Skeletal muscle satellite cell (primary cell): ENCODE measurements around the gene CWC22.

Source experiments
- H3K27me3 ChIP-seq: 2 replicates; pipeline ENCODE4 v1.7.0; 2013; ENCODE audit warnings: low read length; ENCODE audit not compliant: control insufficient read depth, insufficient read depth
- H3K36me3 ChIP-seq: 2 replicates; pipeline ENCODE4 v1.7.0; 2013; ENCODE audit warnings: mild to moderate bottlenecking, control low read depth, low read length; ENCODE audit not compliant: insufficient read depth
- H3K4me1 ChIP-seq: 2 replicates; pipeline ENCODE4 v1.7.0; 2013; ENCODE audit warnings: low read length; ENCODE audit not compliant: control insufficient read depth, insufficient read depth
- H3K4me2 ChIP-seq: 2 replicates; pipeline ENCODE4 v1.7.0; 2013; ENCODE audit warnings: mild to moderate bottlenecking, low read length
- H3K4me3 ChIP-seq: 2 replicates; pipeline ENCODE4 v1.7.0; 2013; ENCODE audit warnings: low read length
- H3K9ac ChIP-seq: 2 replicates; pipeline ENCODE4 v1.7.0; 2013; ENCODE audit warnings: mild to moderate bottlenecking, low read depth, low read length, moderate library complexity
- H3K9me3 ChIP-seq: replicated peaks from 2 replicates; pipeline ENCODE4 v1.7.0; 2013; ENCODE audit warnings: mild to moderate bottlenecking, control low read depth, low read length

CWC22 gene

GRCh38 chr2:180002198-180002770 lies 4.8 kb downstream of the CWC22 start:
- no peaks in the 10 kb centered on the region for H3K36me3 ChIP-seq
- no peaks in the 10 kb centered on the region for H3K27me3 ChIP-seq
- no peak overlapping the region for H3K4me2 ChIP-seq
- H3K9ac ChIP-seq, result no peak overlapping the region
- no peak overlapping the region for H3K4me3 ChIP-seq
- no peaks in the 10 kb centered on the region for H3K9me3 ChIP-seq
- peaks cover 12% of the 10 kb centered on the region for H3K4me1 ChIP-seq

GRCh38 chr2:180001726-180002125 lies 5.4 kb downstream of the CWC22 start:
- Histone ChIP-seq H3K9ac (no peak overlapping the region), H3K4me3 (no peak overlapping the region), H3K4me2 (no peak overlapping the region), H3K4me1 (peaks cover 12% of the 10 kb centered on the region), H3K9me3 (no peaks in the 10 kb centered on the region), H3K36me3 (no peaks in the 10 kb centered on the region), H3K27me3 (no peaks in the 10 kb centered on the region)

DNA sequence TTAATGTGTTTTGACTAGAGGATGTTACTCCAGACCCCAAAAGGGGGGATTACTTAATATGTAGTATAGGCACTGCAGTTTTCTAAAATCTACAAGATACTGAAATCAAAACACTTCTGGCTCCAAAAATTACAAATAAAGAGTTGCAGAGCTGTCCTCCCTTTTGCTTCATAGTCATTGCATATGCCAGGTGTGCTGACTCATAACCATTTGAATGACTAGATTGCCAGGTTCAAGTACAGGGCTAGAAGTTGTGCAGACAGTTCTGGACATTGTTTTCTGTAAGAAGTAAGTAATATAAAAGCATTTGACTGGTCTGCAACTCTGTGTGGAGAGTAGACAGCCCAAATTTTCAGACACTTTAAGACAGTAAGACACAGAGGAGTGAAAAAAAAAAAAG lies 6.7 kb downstream of the CWC22 start:
- no peaks in the 10 kb centered on the region for H3K36me3 ChIP-seq
- no peak overlapping the region for H3K4me2 ChIP-seq
- H3K4me1 ChIP-seq, result peaks cover 5% of the 10 kb centered on the region

DNA sequence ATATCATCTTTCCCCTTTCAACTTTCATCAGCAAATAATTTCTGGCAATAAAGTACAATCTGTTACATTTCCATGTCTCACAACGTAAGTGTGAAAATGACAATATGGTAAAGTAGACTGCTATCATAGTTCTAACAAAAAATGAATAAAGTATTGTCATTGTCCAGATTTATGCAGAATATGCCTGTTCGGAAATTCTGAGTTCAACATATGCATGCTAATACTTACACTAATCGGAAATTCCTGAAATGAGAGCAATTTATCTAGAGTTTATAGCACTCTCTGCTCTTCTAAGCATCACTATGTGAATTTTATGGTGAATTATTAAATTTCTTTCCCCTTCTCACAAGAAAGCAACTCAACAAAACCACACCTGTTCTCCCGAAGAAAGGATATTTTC lies 8.1 kb downstream of the CWC22 start:
- H3K4me1 ChIP-seq, result no peaks in the 10 kb centered on the region
- no peaks in the 10 kb centered on the region for H3K27me3 ChIP-seq
- no peak overlapping the region for H3K4me2 ChIP-seq
- H3K9ac ChIP-seq, result no peak overlapping the region
- H3K4me3 ChIP-seq, result no peak overlapping the region
- no peaks in the 10 kb centered on the region for H3K36me3 ChIP-seq
- H3K9me3 ChIP-seq, result no peaks in the 10 kb centered on the region

More for the DNA sequence above, 6.7 kb downstream of the CWC22 start:
- Histone ChIP-seq H3K27me3 (no peaks in the 10 kb centered on the region), H3K4me3 (no peak overlapping the region), H3K9ac (no peak overlapping the region), H3K9me3 (no peaks in the 10 kb centered on the region)

DNA sequence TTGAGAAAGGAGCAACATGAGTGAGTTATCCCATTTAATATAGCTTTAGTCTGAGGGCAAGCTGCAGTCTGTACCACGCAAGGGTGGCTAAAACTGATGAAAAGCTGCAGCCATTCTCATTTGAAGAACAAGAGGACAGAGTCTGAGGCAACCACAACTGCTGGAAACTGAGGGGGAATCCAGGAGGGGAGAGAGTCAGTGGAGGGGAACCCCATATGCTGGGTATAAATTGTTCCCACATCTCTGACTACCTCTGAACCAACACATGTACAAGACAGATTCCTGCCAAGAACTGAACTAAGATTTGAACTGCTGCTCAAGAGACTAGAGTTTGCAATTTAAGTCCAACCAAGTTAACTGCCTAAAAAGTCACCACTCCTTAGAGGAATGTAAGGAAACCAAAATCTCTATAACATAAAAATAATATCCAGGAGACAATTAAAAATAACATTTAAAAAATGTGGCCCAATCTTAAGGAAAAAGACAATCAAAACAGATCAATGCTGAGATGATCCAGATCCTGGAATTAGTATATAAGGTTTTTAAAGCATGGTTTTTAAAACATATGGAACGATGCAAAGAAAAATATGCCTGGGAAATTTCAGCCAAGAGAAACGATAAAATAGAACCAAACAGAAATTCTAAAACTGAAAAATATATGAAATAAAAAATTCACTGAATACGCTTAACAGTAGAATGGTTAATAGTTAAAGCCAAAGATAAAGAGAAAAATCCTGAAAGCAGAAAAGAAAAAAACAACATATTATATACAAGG lies 11.2 kb downstream of the CWC22 start:
- Histone ChIP-seq H3K4me2 (no peak overlapping the region), H3K36me3 (peaks cover 13% of the 10 kb centered on the region), H3K4me1 (no peaks in the 10 kb centered on the region), H3K4me3 (no peak overlapping the region), H3K9ac (no peak overlapping the region), H3K27me3 (no peaks in the 10 kb centered on the region), H3K9me3 (no peaks in the 10 kb centered on the region)

- Histone ChIP-seq H3K4me1 (no peaks in the 10 kb centered on the region), H3K4me2 (no peak overlapping the region), H3K9ac (no peak overlapping the region), H3K9me3 (no peaks in the 10 kb centered on the region), H3K36me3 (peaks cover 23% of the 10 kb centered on the region), H3K27me3 (no peaks in the 10 kb centered on the region), H3K4me3 (no peak overlapping the region)
Observed at GRCh38 chr2:179991344-179991743, 15.8 kb downstream of the CWC22 start.

GRCh38 chr2:179990676-179991317 lies 16.3 kb downstream of the CWC22 start:
- Histone ChIP-seq H3K36me3 (peaks cover 28% of the 10 kb centered on the region), H3K9me3 (no peaks in the 10 kb centered on the region), H3K9ac (no peak overlapping the region), H3K4me1 (no peaks in the 10 kb centered on the region), H3K4me3 (no peak overlapping the region), H3K27me3 (no peaks in the 10 kb centered on the region), H3K4me2 (no peak overlapping the region)

GRCh38 chr2:179987916-179988315 lies 19.2 kb downstream of the CWC22 start:
- peaks cover 39% of the 10 kb centered on the region for H3K36me3 ChIP-seq

DNA sequence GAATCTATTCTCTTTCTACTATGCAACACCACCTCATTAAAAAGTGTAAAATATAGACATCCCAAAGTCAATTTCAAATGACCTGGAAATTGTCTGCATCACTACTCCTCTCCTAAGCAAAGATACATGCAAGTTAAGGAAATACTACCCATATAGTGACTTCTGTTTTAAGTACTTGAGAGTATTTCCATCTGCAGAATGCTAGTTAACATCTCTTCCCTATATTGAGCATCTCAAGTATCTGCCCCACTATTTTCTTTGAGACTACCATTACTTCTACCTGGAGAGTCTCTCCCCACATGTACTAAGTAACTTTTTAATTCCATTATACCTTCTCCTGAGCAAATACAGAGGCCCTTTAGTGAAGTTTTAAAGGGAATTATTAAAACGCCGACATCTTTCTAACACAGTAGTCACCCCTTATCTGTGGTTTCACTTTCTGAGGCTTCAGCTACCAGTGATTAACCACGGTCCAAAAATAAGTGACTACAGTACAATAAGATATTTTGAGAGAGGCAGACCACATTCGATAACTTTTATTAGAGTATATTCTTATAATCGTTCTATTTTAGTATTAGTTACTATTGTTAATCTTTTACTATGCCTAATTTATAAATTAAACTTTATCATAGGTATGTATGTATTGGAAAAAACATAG lies 21.8 kb downstream of the CWC22 start:
- Histone ChIP-seq H3K36me3 (peaks cover 33% of the 10 kb centered on the region), H3K4me3 (no peak overlapping the region)

More at GRCh38 chr2:179987916-179988315, 19.2 kb downstream of the CWC22 start:
- H3K4me3 ChIP-seq, result no peak overlapping the region
- H3K9ac ChIP-seq, result no peak overlapping the region
- H3K4me2 ChIP-seq, result no peak overlapping the region
- H3K9me3 ChIP-seq, result no peaks in the 10 kb centered on the region
- no peaks in the 10 kb centered on the region for H3K27me3 ChIP-seq
- H3K4me1 ChIP-seq, result no peaks in the 10 kb centered on the region

GRCh38 chr2:179983250-179983932 lies 23.7 kb downstream of the CWC22 start:
- peaks cover 14% of the 10 kb centered on the region for H3K4me1 ChIP-seq
- H3K9me3 ChIP-seq, result no peaks in the 10 kb centered on the region
- H3K36me3 ChIP-seq, result peaks cover 46% of the 10 kb centered on the region
- H3K9ac ChIP-seq, result no peak overlapping the region
- H3K4me3 ChIP-seq, result no peak overlapping the region
- H3K27me3 ChIP-seq, result no peaks in the 10 kb centered on the region
- no peak overlapping the region for H3K4me2 ChIP-seq

More for the DNA sequence above, 21.8 kb downstream of the CWC22 start:
- H3K27me3 ChIP-seq, result no peaks in the 10 kb centered on the region
- no peaks in the 10 kb centered on the region for H3K9me3 ChIP-seq
- H3K9ac ChIP-seq, result no peak overlapping the region
- no peak overlapping the region for H3K4me2 ChIP-seq
- peaks cover 14% of the 10 kb centered on the region for H3K4me1 ChIP-seq

GRCh38 chr2:179981085-179981484 lies 26.0 kb downstream of the CWC22 start:
- H3K9me3 ChIP-seq, result no peaks in the 10 kb centered on the region
- peaks cover 14% of the 10 kb centered on the region for H3K4me1 ChIP-seq
- no peak overlapping the region for H3K9ac ChIP-seq
- H3K27me3 ChIP-seq, result no peaks in the 10 kb centered on the region
- H3K4me3 ChIP-seq, result no peak overlapping the region
- no peak overlapping the region for H3K4me2 ChIP-seq
- peaks cover 40% of the 10 kb centered on the region for H3K36me3 ChIP-seq
